Natural killer cell treated with Interleukin-12 subunit alpha and Interleukin-12 subunit beta and Interleukin-15 and Interleukin-18, amount 100 ng/mL, for 72 hours (primary cell): ENCODE measurements around the gene EPB41L3. TPM values are rescaled to one million over a fixed set of nuclear protein-coding genes. Genes with fewer than 3 reads are reported as not detected.

Source experiments
- ATAC-seq, 2 donors: fragments of 150-1000 bp; cut with Tn5 transposase in 1 of 2; sonication (Bioruptor Pico), chemical (Tn5 transposase) in 1 of 2; 2 replicates each; pipeline ENCODE4 v1.10.0; 2021
- DNase-seq: peaks from one replicate; pipeline ENCODE4 v3.0.0; 2022; ENCODE audit warnings: low spot score
- H3K27ac Mint-ChIP-seq, 2 donors: 1 replicate in 1 of 2; 2 replicates in 1 of 2; pipeline ENCODE4 v1.8.0; 2022; ENCODE audit warnings: mixed read lengths in 2 of 2, mild to moderate bottlenecking in 1 of 2, moderate library complexity in 1 of 2
- H3K27me3 Mint-ChIP-seq, 2 donors: 1 replicate in 1 of 2; 2 replicates in 1 of 2; pipeline ENCODE4 v1.8.0; 2022; ENCODE audit warnings: mixed read lengths in 2 of 2
- H3K36me3 Mint-ChIP-seq: one replicate; pipeline ENCODE4 v1.8.0; 2022; ENCODE audit warnings: mixed read lengths
- H3K4me1 Mint-ChIP-seq, 2 donors: 1 replicate in 1 of 2; 2 replicates in 1 of 2; pipeline ENCODE4 v1.8.0; 2022; ENCODE audit warnings: low read depth in 2 of 2, mixed read lengths in 2 of 2, mild to moderate bottlenecking in 1 of 2
- H3K4me3 Mint-ChIP-seq: one replicate; pipeline ENCODE4 v1.8.0; 2022; ENCODE audit warnings: mixed read lengths
- H3K9me3 Mint-ChIP-seq: 2 replicates; pipeline ENCODE4 v1.8.0; 2022; ENCODE audit warnings: mixed read lengths
- total RNA-seq, 2 donors: library from RNA; stranded (reverse); gene quantifications; one replicate each; pipeline ENCODE4 v1.2.3, GENCODE V29; 2022

EPB41L3 gene
- total RNA-seq, 2 donors from 2014 or later: 0.57 TPM; not detected in 1

DNA sequence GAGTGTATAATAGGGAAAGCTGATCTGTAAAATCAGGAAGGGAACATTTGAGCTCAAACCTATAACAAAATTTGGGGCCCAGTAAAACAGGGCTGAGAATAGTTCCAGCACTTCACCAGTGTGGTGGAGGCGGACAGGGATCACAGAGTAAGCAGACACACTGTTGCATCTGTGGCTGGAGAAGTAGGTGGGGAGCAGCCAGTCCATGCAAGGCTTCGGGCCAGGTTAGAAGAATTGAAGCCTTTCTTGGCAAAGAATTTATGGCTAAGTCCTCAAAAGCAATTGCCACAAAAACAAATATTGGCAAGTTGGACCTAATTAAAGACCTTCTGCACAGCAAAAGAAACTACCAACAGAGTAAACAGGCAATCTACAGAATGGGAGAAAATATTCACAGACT, 154.4 kb downstream of the EPB41L3 start:
- Mint-ChIP-seq H3K27ac (no peak overlapping the region), H3K4me3 (no peak overlapping the region), H3K4me1 (no peaks in the 10 kb centered on the region), H3K9me3 (no peaks in the 10 kb centered on the region), H3K27me3 (peaks cover under 1 to 2% of the 10 kb centered on the region in 2 donors), H3K36me3 (no peaks in the 10 kb centered on the region)
- DNase-seq: no peak
- ATAC-seq: no peak

- H3K36me3 Mint-ChIP-seq: no peaks in the 10 kb centered on the region
- no peaks in the 10 kb centered on the region for H3K9me3 Mint-ChIP-seq
- no peaks in the 10 kb centered on the region for H3K4me1 Mint-ChIP-seq
- no peak overlapping the region for H3K4me3 Mint-ChIP-seq
- H3K27ac Mint-ChIP-seq: no peak overlapping the region
- H3K27me3 Mint-ChIP-seq: peaks cover 0 to 2% of the 10 kb centered on the region in 2 donors
- DNase-seq (no peak), ATAC-seq (no peak)
Measured at GRCh38 chr18:5388896-5389295, 154.9 kb downstream of the EPB41L3 start.

GRCh38 chr18:5380586-5380985, 163.2 kb downstream of the EPB41L3 start:
- DNase-seq (no peak), ATAC-seq (no peak)
- Mint-ChIP-seq H3K27me3 (peaks cover 7 to 26% of the 10 kb centered on the region in 2 donors), H3K4me1 (no peaks in the 10 kb centered on the region), H3K27ac (no peak overlapping the region), H3K36me3 (no peaks in the 10 kb centered on the region), H3K4me3 (no peak overlapping the region), H3K9me3 (no peaks in the 10 kb centered on the region)

DNA sequence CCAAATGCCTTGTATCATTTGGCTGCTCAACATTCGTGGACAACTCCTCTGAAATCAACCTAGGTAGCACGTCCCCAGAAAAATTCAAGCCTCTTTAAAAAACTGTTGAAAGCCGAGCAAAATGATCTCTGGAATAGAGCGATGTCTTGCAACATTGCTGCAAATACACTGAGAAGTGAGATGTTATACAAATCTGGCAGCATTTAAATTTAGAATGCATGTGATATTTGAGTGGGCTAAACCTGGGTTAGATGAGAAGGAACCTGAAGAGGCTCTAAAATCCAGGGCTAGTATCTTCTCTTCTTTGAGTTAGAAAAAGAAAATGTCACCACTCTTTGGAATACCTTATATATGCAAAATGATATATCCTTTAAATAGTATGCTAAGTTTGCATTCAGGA, 166.8 kb downstream of the EPB41L3 start:
- Mint-ChIP-seq H3K27ac (no peak overlapping the region), H3K9me3 (no peaks in the 10 kb centered on the region), H3K27me3 (peaks cover 4 to 12% of the 10 kb centered on the region in 2 donors), H3K4me3 (no peak overlapping the region), H3K4me1 (no peaks in the 10 kb centered on the region), H3K36me3 (no peaks in the 10 kb centered on the region)
- DNase-seq (no peak), ATAC-seq (no peak)

GRCh38 chr18:5370332-5370731, 173.5 kb downstream of the EPB41L3 start:
- H3K27me3 Mint-ChIP-seq: peaks cover 9 to 18% of the 10 kb centered on the region in 2 donors
- no peaks in the 10 kb centered on the region for H3K4me1 Mint-ChIP-seq
- ATAC-seq (no peak), DNase-seq (no peak)
- no peaks in the 10 kb centered on the region for H3K9me3 Mint-ChIP-seq
- no peak overlapping the region for H3K27ac Mint-ChIP-seq
- H3K4me3 Mint-ChIP-seq: no peak overlapping the region
- no peaks in the 10 kb centered on the region for H3K36me3 Mint-ChIP-seq

- Mint-ChIP-seq H3K4me1 (no peaks in the 10 kb centered on the region), H3K36me3 (no peaks in the 10 kb centered on the region), H3K27ac (no peak overlapping the region), H3K4me3 (no peak overlapping the region), H3K9me3 (no peaks in the 10 kb centered on the region), H3K27me3 (peaks cover 9 to 18% of the 10 kb centered on the region in 2 donors)
- DNase-seq (no peak), ATAC-seq (no peak)
Measured at GRCh38 chr18:5369513-5369912, 174.3 kb downstream of the EPB41L3 start.

DNA sequence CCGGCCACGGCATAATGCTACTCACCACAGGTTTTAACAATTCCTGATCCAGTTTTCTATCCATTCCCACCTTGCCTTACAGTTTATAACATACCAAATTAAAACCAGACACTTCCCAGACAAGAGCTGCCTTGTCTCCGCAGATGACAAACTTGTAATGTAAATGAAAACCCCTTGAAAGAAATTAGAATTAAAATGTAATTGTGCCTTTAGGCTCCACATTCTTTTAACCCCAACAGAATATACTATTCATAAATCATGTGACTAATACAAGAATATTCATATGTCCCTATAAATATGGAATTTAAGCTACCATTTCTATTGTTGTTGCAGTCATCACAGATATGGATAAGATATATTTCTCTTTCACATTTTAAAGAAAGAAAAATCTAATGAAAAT, 178.4 kb downstream of the EPB41L3 start:
- H3K4me3 Mint-ChIP-seq: no peak overlapping the region
- H3K9me3 Mint-ChIP-seq: no peaks in the 10 kb centered on the region
- no peak overlapping the region for H3K27ac Mint-ChIP-seq
- ATAC-seq: no peak
- no peaks in the 10 kb centered on the region for H3K36me3 Mint-ChIP-seq
- H3K4me1 Mint-ChIP-seq: no peaks in the 10 kb centered on the region
- H3K27me3 Mint-ChIP-seq: peaks cover 13 to 31% of the 10 kb centered on the region in 2 donors
- no peak for DNase-seq

DNA sequence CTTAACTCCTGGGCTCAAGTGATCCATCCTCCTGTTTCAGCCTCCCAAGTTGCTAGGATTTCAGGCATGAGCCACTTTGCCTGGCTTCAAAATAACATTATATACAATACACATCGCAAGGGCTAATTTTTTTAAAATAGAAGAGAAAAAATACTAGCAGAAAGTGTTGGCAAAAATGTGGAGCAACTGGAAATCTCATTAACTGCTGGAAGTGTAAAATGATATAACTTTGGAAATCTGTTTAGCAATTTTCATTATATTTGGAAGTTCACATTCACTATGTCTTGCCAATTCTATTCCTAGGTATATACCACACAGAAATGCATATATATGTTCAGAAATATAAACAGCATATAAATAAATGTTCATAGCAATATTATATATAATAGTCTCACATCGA, 193.2 kb downstream of the EPB41L3 start:
- no peaks in the 10 kb centered on the region for H3K4me1 Mint-ChIP-seq
- ATAC-seq: no peak
- no peak overlapping the region for H3K4me3 Mint-ChIP-seq
- peaks cover 36% of the 10 kb centered on the region for H3K36me3 Mint-ChIP-seq
- no peak for DNase-seq
- H3K27ac Mint-ChIP-seq: no peak overlapping the region
- no peaks in the 10 kb centered on the region for H3K27me3 Mint-ChIP-seq
- H3K9me3 Mint-ChIP-seq: peaks cover 21% of the 10 kb centered on the region

Other genes starting within 250 kb of the EPB41L3 start
- gene ZBTB14, start 248.3 kb downstream of the EPB41L3 start, total RNA-seq: 10 to 100 TPM; 14.4 to 17.5 TPM